K562 (cell line): ENCODE data around the gene TBX1. TPM values are rescaled to one million over a fixed set of nuclear protein-coding genes. Genes with fewer than 3 reads are reported as not detected.
A peak's percentile ranks its signal among the peaks of the same experiment; 100 is the strongest.

ENCODE experiments used
- DMBX1 ChIP-seq: fragments of 250-450 bp; sonication (Bioruptor Pico); IDR thresholded peaks from 2 replicates; pipeline ENCODE4 v1.8.0; 2022; ENCODE audit warnings: inconsistent platforms, mild to moderate bottlenecking, moderate library complexity, borderline replicate concordance
- FOS ChIP-seq: IDR thresholded peaks from 3 replicates; pipeline ENCODE4 v1.6.1; 2011; ENCODE audit not compliant: insufficient read length; ENCODE audit errors: extremely low read depth
- HDAC2 ChIP-seq: fragments of 450-650 bp; IDR thresholded peaks from 2 replicates; pipeline ENCODE4 v1.6.1; 2016; ENCODE audit warnings: mild to moderate bottlenecking
- HDAC8 ChIP-seq: fragments of 450-650 bp; IDR thresholded peaks from 2 replicates; pipeline ENCODE4 v1.6.1; 2016; ENCODE audit warnings: mild to moderate bottlenecking, missing genetic modification characterization, moderate library complexity, missing compliant biosample characterization
- HDGF ChIP-seq: fragments of 450-650 bp; IDR thresholded peaks from 2 replicates; pipeline ENCODE4 v1.6.1; 2016
- KAT7 ChIP-seq: sonication (generic); formaldehyde crosslinking; IDR thresholded peaks from 2 replicates; pipeline ENCODE4 v1.8.0; 2022; ENCODE audit warnings: missing genetic modification reagents, mild to moderate bottlenecking, borderline replicate concordance
- NCOA6 ChIP-seq: fragments of 450-650 bp; IDR thresholded peaks from 2 replicates; pipeline ENCODE4 v1.6.1; 2017; ENCODE audit warnings: mild to moderate bottlenecking
- NELFE ChIP-seq: IDR thresholded peaks from 2 replicates; pipeline ENCODE4 v1.6.1; 2011; ENCODE audit warnings: mild to moderate bottlenecking; ENCODE audit not compliant: insufficient read depth, insufficient read length
- POLR3A ChIP-seq: IDR thresholded peaks from 2 replicates; pipeline ENCODE4 v1.6.1; 2011; ENCODE audit warnings: borderline replicate concordance, mild to moderate bottlenecking, moderate library complexity; ENCODE audit not compliant: insufficient read length, insufficient read depth; ENCODE audit errors: extremely low read depth
- RNF2 ChIP-seq: sonication (generic); IDR thresholded peaks from 2 replicates; pipeline ENCODE4 v1.6.1; 2016
- SUPT5H ChIP-seq: fragments of 450-650 bp; IDR thresholded peaks from 2 replicates; pipeline ENCODE4 v1.6.1; 2016
- TAL1 ChIP-seq: fragments of 450-650 bp; IDR thresholded peaks from 2 replicates; pipeline ENCODE4 v1.6.1; 2016; ENCODE audit warnings: mild to moderate bottlenecking
- TRIM24 ChIP-seq, 2 experiments: fragments of 450-650 bp; IDR thresholded peaks; 2 replicates each; pipeline ENCODE4 v1.6.1; 2016
- U2AF2 ChIP-seq: fragments of 200-400 bp; formaldehyde crosslinking; optimal IDR thresholded peaks from 2 replicates; pipeline ENCODE3; 2017; ENCODE audit warnings: low read depth, mild to moderate bottlenecking, low read length
- ZNF311 ChIP-seq: fragments of 250-450 bp; sonication (Bioruptor Pico); IDR thresholded peaks from 2 replicates; pipeline ENCODE4 v1.4.0; 2020; ENCODE audit warnings: mild to moderate bottlenecking, moderate library complexity
- ZNF551 ChIP-seq: fragments of 250-450 bp; sonication (Bioruptor Pico); IDR thresholded peaks from 2 replicates; pipeline ENCODE4 v1.5.0; 2021; ENCODE audit warnings: mild to moderate bottlenecking, moderate library complexity
- ZNF586 ChIP-seq: fragments of 450-650 bp; formaldehyde crosslinking; conservative IDR thresholded peaks from 2 replicates; pipeline ENCODE4 v1.4.0; 2020; ENCODE audit warnings: mild to moderate bottlenecking, moderate library complexity
- polyA plus RNA-seq, 8 experiments: library from polyadenylated mRNA; depleted of rRNA in 4 of 8; stranded (reverse) in 5 of 8; unstranded in 3 of 8; fragments of >200 nt; fragmentation: Nextera tagmentation in 2 of 8; fragmentation: Illumina TruSeq in 1 of 8; extraction: Ambion mirVana in 2 of 8; extraction: Trizol in 1 of 8; gene quantifications; 2 replicates each; pipeline versions ENCODE4 v1.2.1 to v1.2.3, GENCODE V29; 2011 to 2014; ENCODE audit warnings: inconsistent platforms in 1 of 8, missing spikeins in 1 of 8
- total RNA-seq, 7 experiments: library from RNA; depleted of rRNA in 6 of 7; stranded (reverse); fragments of >200 nt in 6 of 7; fragmentation: Illumina TruSeq in 2 of 7; extraction: Trizol in 2 of 7; gene quantifications; 2 replicates each; pipeline versions ENCODE4 v1.2.1 to v1.2.3, GENCODE V29; 2011 to 2021; ENCODE audit warnings: low replicate concordance in 1 of 7
- TF ChIP-seq, protein P1 (sequence below): fragments of 450-650 bp; formaldehyde crosslinking; conservative IDR thresholded peaks from 2 replicates; pipeline ENCODE4 v1.4.0; 2022; ENCODE audit warnings: mild to moderate bottlenecking, missing genetic modification characterization
- TF ChIP-seq, protein P2 (sequence below): fragments of 250-450 bp; sonication (Bioruptor Pico); IDR thresholded peaks from 2 replicates; pipeline ENCODE4 v1.8.0; 2021; ENCODE audit warnings: moderate library complexity, mild to moderate bottlenecking, inconsistent platforms
- TF ChIP-seq, protein P3 (sequence below): fragments of 450-650 bp; IDR thresholded peaks from 2 replicates; pipeline ENCODE4 v1.6.1; 2014; ENCODE audit warnings: low read depth, mild to moderate bottlenecking, moderate library complexity, borderline replicate concordance
- TF ChIP-seq, protein P4 (sequence below): fragments of 250-450 bp; sonication (Bioruptor Pico); IDR thresholded peaks from 2 replicates; pipeline ENCODE4 v1.8.0; 2021; ENCODE audit warnings: mild to moderate bottlenecking, moderate library complexity

TBX1 gene
- total and polyA plus RNA-seq, 9 of the 15 experiments (the other 6 are each of a cell fraction or from before 2014, with no cell fraction given), result 0.07 to 35.0 (median 3.9) TPM

DNA sequence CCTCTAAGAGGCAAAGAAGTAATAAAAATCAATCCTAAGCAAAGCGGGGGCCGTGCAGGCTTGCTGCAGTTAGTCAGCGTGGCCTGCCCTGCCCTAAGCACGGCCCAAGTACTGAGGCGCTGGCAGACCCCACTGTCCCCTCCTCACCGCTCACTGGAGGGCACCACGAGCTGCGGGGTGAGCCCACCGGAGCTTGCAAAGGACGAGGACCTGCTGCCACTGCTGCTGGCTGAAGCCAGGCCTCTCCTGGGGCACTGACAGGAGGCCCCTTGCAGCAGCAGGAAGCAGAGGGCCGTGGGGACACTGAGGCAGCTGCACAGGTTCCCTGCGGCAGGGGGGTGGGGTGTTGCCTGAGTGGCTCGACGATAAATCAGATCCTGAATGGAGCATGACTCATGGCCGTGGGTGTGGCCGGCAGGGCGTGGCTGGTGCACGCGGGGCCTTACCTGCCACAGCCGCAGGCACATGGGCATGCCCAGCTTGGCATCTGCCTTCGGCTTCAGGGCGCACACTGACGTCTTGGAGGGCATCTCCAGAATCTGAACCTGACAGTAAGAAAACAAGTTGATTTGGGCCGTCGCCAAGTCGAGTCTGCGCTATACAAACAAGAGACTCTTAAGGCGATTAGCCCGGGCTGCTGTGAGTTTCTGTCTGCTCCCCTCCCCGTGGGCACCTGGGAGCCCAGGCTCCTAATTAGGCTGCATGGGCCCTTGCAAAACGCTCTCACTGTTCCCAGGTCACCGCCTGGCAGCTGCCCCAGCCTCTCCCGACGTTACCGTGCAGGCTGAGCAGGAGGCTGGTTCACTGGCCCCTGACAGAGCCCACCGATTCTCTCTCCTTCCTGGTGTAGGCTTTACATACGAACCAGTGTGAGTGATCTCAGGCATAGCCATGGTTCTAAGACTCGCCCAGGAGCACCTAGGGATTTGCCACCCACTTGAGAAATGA is 45.9 kb downstream of the TBX1 start (continued):
- TF ChIP-seq, protein P1, sequence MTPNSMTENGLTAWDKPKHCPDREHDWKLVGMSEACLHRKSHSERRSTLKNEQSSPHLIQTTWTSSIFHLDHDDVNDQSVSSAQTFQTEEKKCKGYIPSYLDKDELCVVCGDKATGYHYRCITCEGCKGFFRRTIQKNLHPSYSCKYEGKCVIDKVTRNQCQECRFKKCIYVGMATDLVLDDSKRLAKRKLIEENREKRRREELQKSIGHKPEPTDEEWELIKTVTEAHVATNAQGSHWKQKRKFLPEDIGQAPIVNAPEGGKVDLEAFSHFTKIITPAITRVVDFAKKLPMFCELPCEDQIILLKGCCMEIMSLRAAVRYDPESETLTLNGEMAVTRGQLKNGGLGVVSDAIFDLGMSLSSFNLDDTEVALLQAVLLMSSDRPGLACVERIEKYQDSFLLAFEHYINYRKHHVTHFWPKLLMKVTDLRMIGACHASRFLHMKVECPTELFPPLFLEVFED (CRISPR knock-in tag), result no peak
- TF ChIP-seq HDAC8 (tag), result peak; percentile 58; the same call in 1 of the 2 replicates
- no peak; the same call in 1 of the 2 replicates for TF ChIP-seq RNF2
- no peak for TF ChIP-seq TAL1
- TF ChIP-seq HDAC2, result peak; percentile 98
- no peak for TF ChIP-seq POLR3A
- peak; percentile 87; the same call in 1 of the 2 replicates for TF ChIP-seq HDGF
- TF ChIP-seq TRIM24 (IDR thresholded peaks at IDR 0.05), result peak; percentile 25 to 79; a peak in 3 of 4 replicates
- peak; percentile 75 for TF ChIP-seq FOS
- no peak for TF ChIP-seq SUPT5H
- no peak for TF ChIP-seq ZNF311 (CRISPR knock-in tag)
- TF ChIP-seq, protein P2, sequence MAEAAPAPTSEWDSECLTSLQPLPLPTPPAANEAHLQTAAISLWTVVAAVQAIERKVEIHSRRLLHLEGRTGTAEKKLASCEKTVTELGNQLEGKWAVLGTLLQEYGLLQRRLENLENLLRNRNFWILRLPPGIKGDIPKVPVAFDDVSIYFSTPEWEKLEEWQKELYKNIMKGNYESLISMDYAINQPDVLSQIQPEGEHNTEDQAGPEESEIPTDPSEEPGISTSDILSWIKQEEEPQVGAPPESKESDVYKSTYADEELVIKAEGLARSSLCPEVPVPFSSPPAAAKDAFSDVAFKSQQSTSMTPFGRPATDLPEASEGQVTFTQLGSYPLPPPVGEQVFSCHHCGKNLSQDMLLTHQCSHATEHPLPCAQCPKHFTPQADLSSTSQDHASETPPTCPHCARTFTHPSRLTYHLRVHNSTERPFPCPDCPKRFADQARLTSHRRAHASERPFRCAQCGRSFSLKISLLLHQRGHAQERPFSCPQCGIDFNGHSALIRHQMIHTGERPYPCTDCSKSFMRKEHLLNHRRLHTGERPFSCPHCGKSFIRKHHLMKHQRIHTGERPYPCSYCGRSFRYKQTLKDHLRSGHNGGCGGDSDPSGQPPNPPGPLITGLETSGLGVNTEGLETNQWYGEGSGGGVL, result no peak
- TF ChIP-seq ZNF551, result no peak
- no peak for TF ChIP-seq NELFE
- no peak for TF ChIP-seq U2AF2
- TF ChIP-seq KAT7, result no peak
- TF ChIP-seq, protein P3, sequence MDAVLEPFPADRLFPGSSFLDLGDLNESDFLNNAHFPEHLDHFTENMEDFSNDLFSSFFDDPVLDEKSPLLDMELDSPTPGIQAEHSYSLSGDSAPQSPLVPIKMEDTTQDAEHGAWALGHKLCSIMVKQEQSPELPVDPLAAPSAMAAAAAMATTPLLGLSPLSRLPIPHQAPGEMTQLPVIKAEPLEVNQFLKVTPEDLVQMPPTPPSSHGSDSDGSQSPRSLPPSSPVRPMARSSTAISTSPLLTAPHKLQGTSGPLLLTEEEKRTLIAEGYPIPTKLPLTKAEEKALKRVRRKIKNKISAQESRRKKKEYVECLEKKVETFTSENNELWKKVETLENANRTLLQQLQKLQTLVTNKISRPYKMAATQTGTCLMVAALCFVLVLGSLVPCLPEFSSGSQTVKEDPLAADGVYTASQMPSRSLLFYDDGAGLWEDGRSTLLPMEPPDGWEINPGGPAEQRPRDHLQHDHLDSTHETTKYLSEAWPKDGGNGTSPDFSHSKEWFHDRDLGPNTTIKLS, result peak; percentile 72; the same call in 1 of the 2 replicates
- TF ChIP-seq, protein P4, sequence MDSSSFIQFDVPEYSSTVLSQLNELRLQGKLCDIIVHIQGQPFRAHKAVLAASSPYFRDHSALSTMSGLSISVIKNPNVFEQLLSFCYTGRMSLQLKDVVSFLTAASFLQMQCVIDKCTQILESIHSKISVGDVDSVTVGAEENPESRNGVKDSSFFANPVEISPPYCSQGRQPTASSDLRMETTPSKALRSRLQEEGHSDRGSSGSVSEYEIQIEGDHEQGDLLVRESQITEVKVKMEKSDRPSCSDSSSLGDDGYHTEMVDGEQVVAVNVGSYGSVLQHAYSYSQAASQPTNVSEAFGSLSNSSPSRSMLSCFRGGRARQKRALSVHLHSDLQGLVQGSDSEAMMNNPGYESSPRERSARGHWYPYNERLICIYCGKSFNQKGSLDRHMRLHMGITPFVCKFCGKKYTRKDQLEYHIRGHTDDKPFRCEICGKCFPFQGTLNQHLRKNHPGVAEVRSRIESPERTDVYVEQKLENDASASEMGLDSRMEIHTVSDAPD (CRISPR knock-in tag), result no peak
- TF ChIP-seq ZNF586 (CRISPR knock-in tag), result no peak
- TF ChIP-seq NCOA6, result no peak
- TF ChIP-seq DMBX1, result no peak
